Endodermal cell (in vitro differentiated cells): ENCODE measurements around the gene TEF. TPM values are rescaled to one million over a fixed set of nuclear protein-coding genes. Genes with fewer than 3 reads are reported as not detected.

Source experiments
- DNase-seq: peaks from one replicate; pipeline ENCODE4 v3.0.0-alpha.2; 2017
- H3K27ac ChIP-seq: 2 replicates; pipeline ENCODE4 v1.5.1; 2013; ENCODE audit warnings: mild to moderate bottlenecking, low read depth, low read length, moderate library complexity
- H3K27me3 ChIP-seq: 2 replicates; pipeline ENCODE4 v1.6.1; 2013; ENCODE audit warnings: mild to moderate bottlenecking, low read length, moderate library complexity; ENCODE audit not compliant: insufficient read depth, control insufficient read depth, poor library complexity, severe bottlenecking
- H3K36me3 ChIP-seq: 2 replicates; pipeline ENCODE4 v1.7.0; 2013; ENCODE audit warnings: mild to moderate bottlenecking, low read length, moderate library complexity; ENCODE audit not compliant: control insufficient read depth, insufficient read depth
- H3K4me1 ChIP-seq: one replicate; pipeline ENCODE4 v1.7.0; 2013; ENCODE audit warnings: low read length; ENCODE audit not compliant: control insufficient read depth, insufficient read depth
- H3K4me3 ChIP-seq: 2 replicates; pipeline ENCODE4 v1.5.1; 2013; ENCODE audit warnings: mild to moderate bottlenecking, low read length, moderate library complexity
- H3K9ac ChIP-seq: 2 replicates; pipeline ENCODE4 v1.6.1; 2013; ENCODE audit warnings: mild to moderate bottlenecking, low read length, moderate library complexity; ENCODE audit not compliant: poor library complexity, severe bottlenecking; ENCODE audit errors: extremely low read depth
- H3K9me3 ChIP-seq: 2 replicates; pipeline ENCODE4 v1.6.1; 2013; ENCODE audit warnings: mild to moderate bottlenecking, low read length, moderate library complexity; ENCODE audit not compliant: control insufficient read depth
- H3K27ac Mint-ChIP-seq: 2 replicates; pipeline ENCODE4 v1.8.0; 2020; ENCODE audit warnings: mixed read lengths
- H3K27me3 Mint-ChIP-seq: 2 replicates; pipeline ENCODE4 v1.8.0; 2021; ENCODE audit warnings: mild to moderate bottlenecking, mixed read lengths; ENCODE audit not compliant: insufficient read depth
- H3K36me3 Mint-ChIP-seq: 2 replicates; pipeline ENCODE4 v1.8.0; 2020; ENCODE audit warnings: low read depth, mixed read lengths
- H3K4me1 Mint-ChIP-seq: 2 replicates; pipeline ENCODE4 v1.8.0; 2020; ENCODE audit warnings: mixed read lengths
- H3K4me3 Mint-ChIP-seq: 2 replicates; pipeline ENCODE4 v1.8.0; 2020; ENCODE audit warnings: mild to moderate bottlenecking, moderate library complexity, mixed read lengths
- H3K9me3 Mint-ChIP-seq: 2 replicates; pipeline ENCODE4 v1.8.0; 2020; ENCODE audit warnings: mild to moderate bottlenecking, mixed read lengths
- WGBS, 2 experiments: methylation state at CpG; one replicate each; pipeline versions ENCODE4 v1.1.5 to v1.1.7; 2013; ENCODE audit warnings: missing lambda C conversion rate in 2 of 2, mixed read lengths in 1 of 2; ENCODE audit not compliant: insufficient coverage in 1 of 2, insufficient read length in 1 of 2; 5-methylcytosine and 5-hydroxymethylcytosine counted together
- total RNA-seq, 2 donors: library from RNA; stranded (reverse); fragmentation: NEBNext Ultra II Directional in 1 of 2; extraction: Animal tissue kit (Norgen Biotek cat#: 25700) in 1 of 2; gene quantifications; 2 replicates in 1 of 2; 3 replicates in 1 of 2; pipeline ENCODE4 v1.2.1, GENCODE V29; 2021
- TF ChIP-seq, protein P1 (sequence below): fragments of 200-600 bp; sonication (generic); conservative IDR thresholded peaks from 2 replicates; pipeline ENCODE4 v1.5.0; 2021; ENCODE audit warnings: antibody characterized with exemption, mild to moderate bottlenecking

The TEF gene
- total RNA-seq, 2 donors from 2014 or later: 4.7 to 7.9 TPM

DNA sequence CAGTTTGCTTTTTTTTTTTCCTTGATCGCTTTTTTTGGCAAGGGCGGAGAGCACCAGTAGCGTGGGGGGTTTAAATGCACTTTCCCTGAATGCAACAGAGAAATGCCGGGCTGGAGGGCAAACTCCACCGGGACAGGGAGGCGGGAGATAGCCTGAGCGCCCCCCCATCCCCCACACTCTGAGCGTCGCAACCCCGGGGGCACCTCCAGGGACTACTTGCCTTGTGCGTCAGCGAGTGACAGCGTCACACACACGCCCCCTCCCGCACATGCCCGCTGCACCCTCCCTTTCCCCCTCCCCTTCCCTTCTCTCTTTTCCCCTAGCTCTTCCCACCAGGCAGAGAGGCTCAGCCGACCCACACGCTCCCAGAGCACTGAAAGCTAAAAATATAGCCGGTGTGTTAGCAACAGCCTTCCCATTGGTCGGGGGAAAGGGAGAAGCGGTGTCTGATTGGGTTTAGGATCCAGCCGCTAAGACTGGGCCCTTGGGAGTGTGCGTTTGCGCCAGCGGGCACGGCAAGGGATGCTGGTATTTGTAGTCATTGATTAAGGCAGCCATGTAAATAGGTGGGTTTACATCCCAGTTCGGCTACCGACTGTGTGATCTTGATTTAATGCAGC is 66.6 kb downstream of the TEF start:
- peak overlapping the region; percentile 99 for H3K9ac ChIP-seq
- H3K27ac ChIP-seq: peak overlapping the region; percentile 98
- Mint-ChIP-seq H3K4me1 (peaks cover 11% of the 10 kb centered on the region), H3K27ac (peak overlapping the region; percentile 98), H3K36me3 (peaks cover 16% of the 10 kb centered on the region), H3K4me3 (peak overlapping the region; percentile 99), H3K9me3 (no peaks in the 10 kb centered on the region), H3K27me3 (no peaks in the 10 kb centered on the region)
- peaks cover under 1% of the 10 kb centered on the region for H3K4me1 ChIP-seq
- DNase-seq: peak; percentile 98
- H3K27me3 ChIP-seq: no peaks in the 10 kb centered on the region
- H3K4me3 ChIP-seq: peak overlapping the region; percentile 97
- WGBS, 2 experiments: 2 to 6% methylated on average over 3 to 27 of the region's 28 CpGs
- TF ChIP-seq, protein P1, sequence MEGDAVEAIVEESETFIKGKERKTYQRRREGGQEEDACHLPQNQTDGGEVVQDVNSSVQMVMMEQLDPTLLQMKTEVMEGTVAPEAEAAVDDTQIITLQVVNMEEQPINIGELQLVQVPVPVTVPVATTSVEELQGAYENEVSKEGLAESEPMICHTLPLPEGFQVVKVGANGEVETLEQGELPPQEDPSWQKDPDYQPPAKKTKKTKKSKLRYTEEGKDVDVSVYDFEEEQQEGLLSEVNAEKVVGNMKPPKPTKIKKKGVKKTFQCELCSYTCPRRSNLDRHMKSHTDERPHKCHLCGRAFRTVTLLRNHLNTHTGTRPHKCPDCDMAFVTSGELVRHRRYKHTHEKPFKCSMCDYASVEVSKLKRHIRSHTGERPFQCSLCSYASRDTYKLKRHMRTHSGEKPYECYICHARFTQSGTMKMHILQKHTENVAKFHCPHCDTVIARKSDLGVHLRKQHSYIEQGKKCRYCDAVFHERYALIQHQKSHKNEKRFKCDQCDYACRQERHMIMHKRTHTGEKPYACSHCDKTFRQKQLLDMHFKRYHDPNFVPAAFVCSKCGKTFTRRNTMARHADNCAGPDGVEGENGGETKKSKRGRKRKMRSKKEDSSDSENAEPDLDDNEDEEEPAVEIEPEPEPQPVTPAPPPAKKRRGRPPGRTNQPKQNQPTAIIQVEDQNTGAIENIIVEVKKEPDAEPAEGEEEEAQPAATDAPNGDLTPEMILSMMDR: no peak
- peaks cover under 1% of the 10 kb centered on the region for H3K36me3 ChIP-seq
- H3K9me3 ChIP-seq: no peaks in the 10 kb centered on the region

Other genes with a start within 250 kb of the TEF start
- 10 to 100 TPM; 24.3 to 26.5 TPM for gene L3MBTL2, start 176.6 kb upstream of the TEF start, total RNA-seq
- 1 to 10 TPM in 1 of 2 donors, under 1 TPM in 1; 0.79 to 1.3 TPM for gene CHADL, start 141.0 kb upstream of the TEF start, total RNA-seq
- 100 to 1,000 TPM in 1 of 2 donors, 10 to 100 TPM in 1; 95.2 to 122 TPM for gene RANGAP1, start 95.8 kb upstream of the TEF start, total RNA-seq
- 10 to 100 TPM; 70.9 to 74.2 TPM for gene ZC3H7B, start 80.4 kb upstream of the TEF start, total RNA-seq
- gene TOB2, start 64.9 kb downstream of the TEF start, total RNA-seq: 10 to 100 TPM; 51.2 to 57.9 TPM
- gene PHF5A, start 86.8 kb downstream of the TEF start, total RNA-seq: 10 to 100 TPM; 71.0 to 80.8 TPM
- 10 to 100 TPM; 69.0 to 82.3 TPM for gene ACO2, start 87.2 kb downstream of the TEF start, total RNA-seq
- gene POLR3H, start 162.5 kb downstream of the TEF start, total RNA-seq: 10 to 100 TPM; 30.1 to 32.6 TPM
- gene CSDC2, start 179.1 kb downstream of the TEF start, total RNA-seq: under 1 TPM; 0.27 to 0.90 TPM
- gene PMM1, start 207.9 kb downstream of the TEF start, total RNA-seq: 10 to 100 TPM; 19.0 to 32.3 TPM
- 10 to 100 TPM; 21.8 to 28.9 TPM for gene DESI1, start 239.1 kb downstream of the TEF start, total RNA-seq
- gene XRCC6, start 239.4 kb downstream of the TEF start, total RNA-seq: 100 to 1,000 TPM; 345 to 387 TPM